LNCaP clone FGC (cell line): ENCODE measurements around the gene PAQR7.

ENCODE experiments used
- DNase-seq: peaks from one replicate; pipeline ENCODE4 v3.0.0-alpha.2; 2011; ENCODE audit warnings: low read depth
- H3K4me3 ChIP-seq: 2 replicates; pipeline ENCODE4 v1.5.1; 2011; ENCODE audit warnings: mild to moderate bottlenecking, low read depth, low read length, control low read depth
- CTCF ChIP-seq: IDR thresholded peaks from 2 replicates; pipeline ENCODE4 v1.5.1; 2012; ENCODE audit warnings: mild to moderate bottlenecking; ENCODE audit not compliant: control insufficient read depth, insufficient read depth; ENCODE audit errors: extremely low read depth

Gene PAQR7

GRCh38 chr1:25916460-25916859 lies 41.0 kb upstream of the PAQR7 start:
- TF ChIP-seq CTCF = no peak
- no peak overlapping the region for H3K4me3 ChIP-seq
- no peak for DNase-seq

GRCh38 chr1:25914074-25914995 lies 38.8 kb upstream of the PAQR7 start:
- H3K4me3 ChIP-seq = no peak overlapping the region
- no peak for DNase-seq
- no peak for TF ChIP-seq CTCF

- no peak for DNase-seq
Measured at GRCh38 chr1:25913206-25913605, 37.7 kb upstream of the PAQR7 start.

GRCh38 chr1:25912076-25912831 lies 36.7 kb upstream of the PAQR7 start:
- no peak overlapping the region for H3K4me3 ChIP-seq
- no peak for DNase-seq
- TF ChIP-seq CTCF = no peak

More at GRCh38 chr1:25913206-25913605, 37.7 kb upstream of the PAQR7 start:
- TF ChIP-seq CTCF = no peak
- H3K4me3 ChIP-seq = no peak overlapping the region

- DNase-seq = no peak
- no peak overlapping the region for H3K4me3 ChIP-seq
- no peak for TF ChIP-seq CTCF
Measured at GRCh38 chr1:25911162-25911561, 35.7 kb upstream of the PAQR7 start.

- no peak for TF ChIP-seq CTCF
- no peak for DNase-seq
- no peak overlapping the region for H3K4me3 ChIP-seq
Measured at GRCh38 chr1:25909040-25909439, 33.5 kb upstream of the PAQR7 start.
